Heart left ventricle (tissue), 16 donors: ENCODE measurements around the gene CHCHD3. TPM values are rescaled to one million over a fixed set of nuclear protein-coding genes. Genes with fewer than 3 reads are reported as not detected.

Source experiments
- ATAC-seq, 4 donors: fragments of 200-7000 bp; cut with Tn5 transposase; one replicate each; pipeline ENCODE4 v1.9.1; 2020 to 2022; ENCODE audit warnings: moderate library complexity in 4 of 4, mild to moderate bottlenecking in 3 of 4, moderate number of reproducible peaks in 1 of 4
- DNase-seq, 5 donors: peaks; one replicate each; pipeline ENCODE4 v3.0.0-alpha.2; 2020
- H3K27ac ChIP-seq, 12 donors: fragments of 200-600 bp; sonication (generic) in 4 of 12; one replicate each; pipeline versions ENCODE4 v1.5.0 to v1.8.0; 2016 to 2022; ENCODE audit warnings: mild to moderate bottlenecking in 2 of 12
- H3K27me3 ChIP-seq, 9 donors: fragments of 200-600 bp; sonication (generic) in 2 of 9; one replicate each; pipeline versions ENCODE4 v1.5.1 to v1.8.0; 2016 to 2022; ENCODE audit warnings: mild to moderate bottlenecking in 3 of 9
- H3K36me3 ChIP-seq, 9 donors: fragments of 200-600 bp; sonication (generic) in 2 of 9; one replicate each; pipeline versions ENCODE4 v1.5.0 to v1.8.0; 2018 to 2022; ENCODE audit warnings: mild to moderate bottlenecking in 2 of 9
- H3K4me1 ChIP-seq, 12 donors: fragments of 200-600 bp; sonication (generic) in 4 of 12; one replicate each; pipeline versions ENCODE4 v1.5.0 to v1.8.0; 2016 to 2022; ENCODE audit warnings: mild to moderate bottlenecking in 3 of 12
- H3K4me3 ChIP-seq, 12 donors: fragments of 200-600 bp; sonication (generic) in 4 of 12; one replicate each; pipeline versions ENCODE4 v1.5.0 to v1.8.0; 2017 to 2022; ENCODE audit warnings: mild to moderate bottlenecking in 9 of 12, moderate library complexity in 4 of 12
- H3K9me3 ChIP-seq, 12 donors: fragments of 200-600 bp; sonication (generic) in 4 of 12; one replicate each; pipeline versions ENCODE4 v1.5.0 to v1.8.0; 2016 to 2022; ENCODE audit warnings: mild to moderate bottlenecking in 1 of 12
- POLR2A ChIP-seq, 2 donors: fragments of 450-650 bp; IDR thresholded peaks; one replicate each; pipeline ENCODE4 v1.6.1; 2017; ENCODE audit warnings: antibody characterized with exemption in 2 of 2, mild to moderate bottlenecking in 2 of 2, moderate library complexity in 2 of 2
- WGBS, 4 donors: extraction: QIAGEN DNeasy Blood & Tissue Kit in 2 of 4; methylation state at CpG; one replicate each; pipeline versions ENCODE4 v1.1.5 to v1.1.7; 2013 to 2018; 5-methylcytosine and 5-hydroxymethylcytosine counted together
- intact Hi-C, 10 donors: fragments of 100-400 bp; cut with DNase I; formaldehyde crosslinking; loops; one replicate each; pipeline versions ENCODE4 v1.11.1 to v1.14.2; 2022
- polyA plus RNA-seq, 2 donors: library from polyadenylated mRNA; stranded (reverse); fragments of 200-250 nt; gene quantifications; one replicate each; pipeline ENCODE4 v1.2.3, GENCODE V29; 2013
- total RNA-seq, 9 donors: library from RNA; depleted of rRNA in 2 of 9; stranded (reverse); fragments of >200 nt in 2 of 9; fragmentation: NEBNext Ultra II Directional in 3 of 9; extraction: Animal tissue kit (Norgen Biotek cat#: 25700) in 3 of 9; gene quantifications; one replicate each; pipeline versions ENCODE4 v1.1.0 to v1.2.4, GENCODE V29; 2016 to 2023
- TF ChIP-seq, protein P1 (sequence below), 12 donors: fragments of 200-600 bp; sonication (generic) in 4 of 12; IDR thresholded peaks; one replicate each; pipeline versions ENCODE4 v1.5.0 to v1.8.0; 2018 to 2022; ENCODE audit warnings: antibody characterized with exemption in 12 of 12, mild to moderate bottlenecking in 5 of 12
- donor health status: ischemic (EF 13 %, LVEDD 7.1; RV severe dilation, severe dysfunction).
- donor health status: healthy with polysubstance abuse.
- donor health status: DM: no; HTN: yes; CAD: no.
- donor health status: DM: no; HTN: no; CAD: no.
- donor health status: ischemic (EF 25% LVEDD 6.9; RV normal size, moderate dysfunction).
- donor health status: ischemic (EF 25% LVEDD 5.7; RV mildly dilated, moderate dysfunction).
- donor health status: healthy.
- donor health status: DM: yes; HTN: yes; CAD: no.
- donor health status: ischemic (EF 35%, LVEDD 5.7; RV mildly dilated, moderate dysfunction).
- donor health status: nonischemic (EF 11% LVEDD 7.7; RV severe dilation, severe dysfunction).
- donor health status: DM: yes; HTN: yes; CAD: no.
- donor health status: PGD.
- donor health status: ischemic (EF 29% LVEDD 5.4; RV normal size, mild dysfunction).
- donor health status: nonischemic (EF 23%, LVEDD 6.1; RV moderate dilation, normal function).

The CHCHD3 gene
- total and polyA plus RNA-seq, 11 donors, result 92.9 to 197 (median 176) TPM

DNA sequence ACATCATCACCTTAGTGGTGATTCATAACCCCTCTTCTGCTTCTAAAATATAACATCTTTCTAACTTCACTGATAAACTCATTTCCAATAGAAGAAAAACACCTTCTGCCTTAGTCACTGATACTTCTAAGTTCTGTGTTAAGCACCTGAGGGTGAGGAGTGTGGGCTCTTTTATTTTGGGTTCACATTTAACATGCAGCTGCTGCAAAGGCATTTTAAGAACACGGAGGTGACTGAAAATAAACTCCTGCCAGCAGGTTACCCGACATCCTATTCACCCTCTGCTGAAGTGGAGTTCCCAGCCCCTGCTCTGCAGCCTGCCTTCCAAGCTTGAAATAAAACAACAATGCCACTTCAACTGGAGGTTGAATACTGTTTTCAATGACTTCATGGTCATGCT, 302.7 kb downstream of the CHCHD3 start:
- Histone ChIP-seq H3K36me3 (peaks cover 0 to 14% (median 3%) of the 10 kb centered on the region in 9 donors), H3K27ac (no peak overlapping the region), H3K9me3 (no peaks in the 10 kb centered on the region), H3K4me3 (no peak overlapping the region), H3K4me1 (peaks cover 0 to 5% (median 0%) of the 10 kb centered on the region in 12 donors), H3K27me3 (no peaks in the 10 kb centered on the region)
- intact Hi-C loops, result no loop called here
- DNase-seq (no peak), ATAC-seq (no peak)
- WGBS, 4 donors, result 25 to 42% (median 38%) methylated on average over 2 of the region's 2 CpGs
- TF ChIP-seq, protein P1, sequence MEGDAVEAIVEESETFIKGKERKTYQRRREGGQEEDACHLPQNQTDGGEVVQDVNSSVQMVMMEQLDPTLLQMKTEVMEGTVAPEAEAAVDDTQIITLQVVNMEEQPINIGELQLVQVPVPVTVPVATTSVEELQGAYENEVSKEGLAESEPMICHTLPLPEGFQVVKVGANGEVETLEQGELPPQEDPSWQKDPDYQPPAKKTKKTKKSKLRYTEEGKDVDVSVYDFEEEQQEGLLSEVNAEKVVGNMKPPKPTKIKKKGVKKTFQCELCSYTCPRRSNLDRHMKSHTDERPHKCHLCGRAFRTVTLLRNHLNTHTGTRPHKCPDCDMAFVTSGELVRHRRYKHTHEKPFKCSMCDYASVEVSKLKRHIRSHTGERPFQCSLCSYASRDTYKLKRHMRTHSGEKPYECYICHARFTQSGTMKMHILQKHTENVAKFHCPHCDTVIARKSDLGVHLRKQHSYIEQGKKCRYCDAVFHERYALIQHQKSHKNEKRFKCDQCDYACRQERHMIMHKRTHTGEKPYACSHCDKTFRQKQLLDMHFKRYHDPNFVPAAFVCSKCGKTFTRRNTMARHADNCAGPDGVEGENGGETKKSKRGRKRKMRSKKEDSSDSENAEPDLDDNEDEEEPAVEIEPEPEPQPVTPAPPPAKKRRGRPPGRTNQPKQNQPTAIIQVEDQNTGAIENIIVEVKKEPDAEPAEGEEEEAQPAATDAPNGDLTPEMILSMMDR (IDR thresholded peaks at IDR 0.05), result no peak
- no peak for TF ChIP-seq POLR2A (IDR thresholded peaks at IDR 0.05)

DNA sequence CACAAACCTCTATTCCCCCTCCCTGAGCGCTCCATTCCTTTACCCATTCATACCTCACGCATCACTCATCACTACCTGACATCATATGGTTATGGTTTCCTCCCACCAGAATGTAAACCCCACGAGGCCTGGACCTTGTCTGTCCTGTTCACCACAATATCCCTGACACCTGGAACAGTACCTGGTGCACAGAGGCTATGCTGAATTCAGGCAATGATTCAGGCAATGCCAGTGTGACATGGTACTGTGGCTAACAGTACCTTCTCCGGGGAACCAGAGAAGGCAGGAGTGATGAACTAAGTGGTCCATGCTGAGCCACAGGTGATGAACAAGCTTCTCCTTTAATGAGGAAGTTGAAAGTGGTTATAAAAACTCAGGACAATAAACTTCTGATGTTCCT, 303.1 kb downstream of the CHCHD3 start:
- TF ChIP-seq POLR2A (IDR thresholded peaks at IDR 0.05), result no peak
- TF ChIP-seq, protein P1 (IDR thresholded peaks at IDR 0.05), result no peak
- intact Hi-C loops, result no loop called here
- no peak overlapping the region for H3K27ac ChIP-seq
- H3K27me3 ChIP-seq, result no peaks in the 10 kb centered on the region
- ATAC-seq (no peak), DNase-seq (no peak)
- H3K4me3 ChIP-seq, result no peak overlapping the region
- WGBS, 4 donors, result 73 to 80% (median 76%) methylated on average over 4 of the region's 4 CpGs
- peaks cover 0 to 5% (median 0%) of the 10 kb centered on the region in 12 donors for H3K4me1 ChIP-seq
- no peaks in the 10 kb centered on the region for H3K9me3 ChIP-seq
- peaks cover 0 to 10% (median 0%) of the 10 kb centered on the region in 9 donors for H3K36me3 ChIP-seq

DNA sequence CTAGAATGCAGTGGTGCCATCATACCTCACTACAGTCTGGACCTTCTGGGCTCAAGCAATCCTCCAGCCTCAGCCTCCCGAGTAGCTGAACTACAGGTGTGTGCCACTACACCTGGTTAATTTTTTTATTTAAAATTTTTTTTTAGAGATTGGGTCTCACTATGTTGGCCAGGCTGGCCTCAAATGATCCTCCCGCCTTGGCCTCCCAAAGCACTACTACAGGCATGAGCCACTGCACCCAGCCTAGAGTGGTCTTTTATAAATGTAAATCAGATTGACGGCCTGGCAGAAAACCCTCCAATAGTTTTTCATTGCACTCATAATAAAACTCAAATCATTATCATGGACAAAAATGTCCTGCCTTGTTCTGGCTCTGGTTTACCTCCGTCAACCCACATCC, 303.9 kb downstream of the CHCHD3 start:
- no peak overlapping the region for H3K27ac ChIP-seq
- H3K4me1 ChIP-seq, result peaks cover 0 to 5% (median 0%) of the 10 kb centered on the region in 12 donors
- DNase-seq (no peak), ATAC-seq (no peak)
- H3K27me3 ChIP-seq, result no peaks in the 10 kb centered on the region
- TF ChIP-seq POLR2A (IDR thresholded peaks at IDR 0.05), result no peak
- TF ChIP-seq, protein P1 (IDR thresholded peaks at IDR 0.05), result no peak
- no peak overlapping the region for H3K4me3 ChIP-seq
- WGBS, 4 donors, result 95 to 99% (median 96%) methylated on average over 4 of the region's 4 CpGs
- intact Hi-C loops, result no loop called here
- H3K9me3 ChIP-seq, result no peaks in the 10 kb centered on the region
- peaks cover 0 to 3% (median 0%) of the 10 kb centered on the region in 9 donors for H3K36me3 ChIP-seq

DNA sequence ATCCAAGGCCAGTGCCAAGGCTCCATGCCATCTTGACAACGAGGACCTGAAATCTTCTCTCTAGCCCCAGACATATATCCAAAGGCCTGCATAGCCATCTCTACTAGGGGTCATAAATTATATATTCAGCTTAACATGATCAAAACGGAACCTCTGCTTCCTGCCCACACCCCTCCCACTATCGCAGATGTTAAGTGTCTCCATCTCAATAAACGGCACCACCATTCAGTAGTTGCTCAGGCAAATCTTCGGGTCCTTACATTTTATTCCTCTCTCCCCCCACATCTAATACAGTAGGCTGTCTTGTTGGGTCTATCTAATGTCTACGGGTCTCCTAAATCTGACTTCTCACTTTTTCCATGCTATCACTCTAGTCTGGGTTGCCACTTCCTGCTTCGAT, 304.5 kb downstream of the CHCHD3 start:
- no peak for TF ChIP-seq POLR2A (IDR thresholded peaks at IDR 0.05)
- TF ChIP-seq, protein P1 (IDR thresholded peaks at IDR 0.05), result no peak
- no peak for DNase-seq
- Histone ChIP-seq H3K9me3 (no peaks in the 10 kb centered on the region), H3K27ac (no peak overlapping the region), H3K36me3 (no peaks in the 10 kb centered on the region), H3K4me3 (no peak overlapping the region), H3K4me1 (peaks cover 0 to 5% (median 0%) of the 10 kb centered on the region in 12 donors), H3K27me3 (no peaks in the 10 kb centered on the region)
- no peak for ATAC-seq
- WGBS, 4 donors, result 78 to 91% (median 83%) methylated on average over 7 of the region's 7 CpGs
- intact Hi-C loops, result no loop called here
